Stimulated activated CD4-positive, alpha-beta T cell treated with anti-CD3 and anti-CD28 coated beads, Interleukin-12 subunit alpha, Interleukin-12 subunit beta, amount 100 ng/mL, for 24 hours (primary cell): ENCODE results near the gene MAP3K15.

ENCODE experiments used
- DNase-seq, 2 experiments: peaks; one replicate each; pipeline ENCODE4 v3.0.0-alpha.2; 2020; ENCODE audit warnings: low read depth in 2 of 2

Gene MAP3K15

DNA sequence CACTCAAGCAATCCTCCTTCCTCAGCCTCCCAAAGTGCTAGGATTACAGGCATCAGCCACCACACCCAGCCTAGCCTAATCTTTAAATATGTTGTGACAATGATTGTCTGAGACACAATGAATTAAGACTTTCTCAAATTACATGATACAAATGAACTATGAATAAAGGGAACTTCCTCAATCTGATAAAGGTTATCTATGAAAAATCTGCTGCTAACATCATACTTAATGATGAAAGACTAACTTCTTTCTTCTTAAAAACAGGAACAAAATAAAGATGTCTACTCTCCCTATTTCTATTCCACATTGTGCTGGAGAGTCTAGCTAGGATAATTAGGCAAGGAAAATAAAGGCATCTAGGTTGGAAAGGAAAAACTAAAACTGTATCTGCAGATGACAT is 111.6 kb downstream of the MAP3K15 start:
- DNase-seq: no peak

DNA sequence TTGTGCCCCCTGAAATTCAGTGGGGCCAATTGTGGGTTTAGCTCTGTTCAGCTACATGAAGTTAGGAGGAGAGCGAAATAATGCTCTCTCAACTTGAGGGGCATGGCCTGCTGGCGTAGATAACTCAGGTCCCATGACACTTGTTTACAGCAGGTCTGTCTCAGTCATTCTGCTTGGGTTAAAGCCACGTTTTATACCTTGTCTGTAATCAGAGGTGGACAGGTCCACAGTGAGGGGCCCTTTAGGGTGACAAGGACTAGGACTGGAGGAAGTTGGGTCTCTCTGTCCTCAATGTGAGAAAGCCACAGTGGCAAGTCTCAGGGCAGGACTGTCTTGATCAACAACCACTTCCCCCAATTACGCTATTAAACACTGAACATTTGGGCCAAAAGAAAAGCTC is 122.6 kb downstream of the MAP3K15 start:
- DNase-seq: no peak

DNA sequence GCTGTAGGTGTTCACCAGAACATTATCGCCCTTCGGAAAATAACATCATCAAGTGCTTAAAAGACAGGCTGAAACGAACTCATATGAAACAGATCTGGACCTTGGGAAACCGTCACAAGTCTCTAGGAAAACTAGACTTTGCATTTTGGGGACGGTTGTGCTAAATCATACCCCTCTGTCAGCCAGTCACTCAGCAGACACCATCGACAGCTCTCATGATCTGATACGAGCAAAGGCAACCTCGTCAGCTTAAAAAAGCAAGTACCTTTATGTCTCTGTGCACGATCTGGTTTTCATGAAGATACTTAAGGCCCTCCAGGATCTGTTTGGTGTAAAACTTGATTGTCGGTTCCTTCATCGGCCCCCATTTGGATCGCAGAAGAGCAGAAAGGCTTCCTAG is 123.2 kb downstream of the MAP3K15 start:
- DNase-seq: no peak

DNA sequence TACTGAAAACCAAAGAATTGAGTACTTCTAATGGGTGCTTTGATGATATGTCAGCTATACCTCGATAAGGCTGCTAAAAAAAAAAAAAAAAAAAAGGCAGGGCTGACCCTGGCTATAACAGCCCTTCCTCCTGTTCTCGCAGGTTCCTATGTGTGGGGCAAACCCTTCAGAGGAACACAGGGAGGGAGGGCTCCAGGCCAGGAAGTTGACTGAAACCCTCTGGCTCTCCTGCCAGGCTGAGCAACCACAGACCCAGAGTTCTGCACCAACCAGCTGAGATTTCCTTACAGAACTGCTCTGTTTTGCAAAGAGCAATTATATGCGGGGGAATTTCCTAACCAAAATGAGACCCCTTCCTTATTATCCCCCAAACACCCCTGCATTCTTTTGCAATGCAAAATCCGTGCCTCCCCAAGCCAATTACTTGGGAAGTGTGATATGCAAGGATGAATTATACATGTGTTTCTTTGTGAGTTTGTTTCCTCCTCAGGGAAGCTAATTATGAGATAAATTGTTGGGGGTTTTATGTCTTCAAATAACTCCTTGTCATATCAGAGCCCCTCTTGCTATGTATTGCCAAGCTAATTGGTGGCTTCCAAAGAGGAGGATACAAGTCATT is 126.0 kb downstream of the MAP3K15 start:
- no peak for DNase-seq

DNA sequence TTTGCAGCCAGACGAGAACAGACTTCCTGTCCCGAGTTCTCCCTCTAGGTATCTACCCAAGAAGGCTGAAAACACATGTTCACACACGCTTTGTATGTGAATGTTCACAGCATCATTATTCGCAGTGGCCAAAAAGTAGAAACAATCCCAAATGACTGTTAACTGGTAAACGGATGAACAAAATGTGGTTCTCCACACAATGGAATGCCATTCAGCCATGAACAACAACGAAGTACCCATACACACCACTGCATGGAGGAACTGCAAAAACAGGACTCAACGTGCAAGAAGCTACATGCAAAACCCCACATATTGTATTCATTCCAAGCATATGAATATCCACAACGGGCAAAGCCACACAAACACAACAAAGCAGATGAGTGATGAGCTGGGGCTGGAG is 126.6 kb downstream of the MAP3K15 start:
- DNase-seq: no peak

DNA sequence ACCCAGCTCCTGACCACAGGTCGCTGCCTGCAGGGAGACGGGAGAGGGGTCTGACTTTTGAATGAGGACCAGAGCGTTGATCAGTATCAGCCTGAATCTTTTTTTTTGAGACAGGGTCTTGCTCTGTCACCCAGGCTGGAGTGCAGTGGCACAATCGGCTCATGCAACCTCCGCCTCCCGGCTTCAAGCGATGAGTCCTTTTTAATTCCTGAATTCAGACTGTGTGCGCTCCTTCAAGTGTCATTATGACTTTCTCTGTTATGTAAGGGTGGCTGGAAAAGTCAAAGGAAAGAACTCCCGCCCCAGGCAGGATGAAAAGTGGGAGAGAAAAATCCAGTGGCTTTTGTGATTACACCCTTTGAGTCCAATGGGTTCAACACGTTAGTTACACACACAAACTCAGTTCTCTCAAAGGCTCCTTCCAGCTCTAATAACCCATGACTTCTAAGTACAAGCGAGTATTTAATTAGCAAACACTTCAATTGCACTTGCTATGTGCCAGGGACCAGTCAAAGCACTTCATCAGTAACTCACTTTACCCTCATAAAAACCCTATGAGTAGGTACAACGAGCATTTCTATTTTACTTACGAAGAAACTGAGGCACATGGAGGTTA is 127.1 kb downstream of the MAP3K15 start:
- DNase-seq: no peak

DNA sequence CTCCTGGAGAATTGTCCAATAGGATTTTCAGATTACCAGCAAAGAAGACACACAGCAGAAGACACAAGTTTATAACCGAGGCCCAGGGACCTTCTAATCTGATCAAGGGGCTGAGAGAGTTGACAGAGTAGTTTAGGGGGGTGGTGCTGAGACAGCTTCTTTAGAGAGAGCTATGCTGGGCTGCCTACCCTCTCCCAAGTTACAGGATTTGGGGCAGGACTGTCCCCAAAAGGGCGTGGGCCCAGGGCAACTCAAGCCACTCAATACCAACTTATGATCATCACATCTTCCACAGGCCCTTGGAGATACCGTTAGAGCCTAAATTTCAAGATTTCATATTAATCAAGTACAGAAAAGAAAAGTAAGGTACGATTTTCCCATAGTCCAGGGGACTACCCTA is 128.6 kb downstream of the MAP3K15 start:
- no peak for DNase-seq

DNA sequence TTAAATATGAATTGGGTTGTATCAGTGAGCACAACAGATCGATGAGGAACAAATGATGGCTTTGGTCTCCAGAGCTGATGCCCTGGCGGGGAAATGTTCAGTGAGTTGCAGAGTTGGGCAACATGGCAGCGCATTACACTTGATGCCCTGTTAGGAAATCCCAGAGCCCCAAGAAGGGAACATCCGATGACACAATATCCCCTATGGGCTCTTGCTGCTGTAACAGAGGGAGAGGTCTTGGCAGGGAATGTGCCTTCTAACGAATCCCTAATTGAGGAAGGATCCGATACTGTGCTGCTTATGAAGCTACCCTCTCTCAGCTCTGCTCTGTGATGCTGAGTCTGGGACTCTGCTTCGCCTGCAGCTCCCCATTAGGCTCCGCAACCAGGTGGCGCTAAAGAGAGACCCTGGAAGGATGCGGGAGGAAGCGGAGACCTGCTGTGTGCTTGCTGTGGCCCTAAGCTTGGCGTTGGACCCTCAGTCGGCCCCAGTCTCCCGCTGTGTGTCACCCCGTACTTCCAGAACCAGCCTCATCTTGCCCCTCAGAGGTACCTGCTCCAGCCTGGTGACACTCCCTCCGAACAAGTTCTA is 132.7 kb downstream of the MAP3K15 start:
- peak; percentile 9 to 43 for DNase-seq

DNA sequence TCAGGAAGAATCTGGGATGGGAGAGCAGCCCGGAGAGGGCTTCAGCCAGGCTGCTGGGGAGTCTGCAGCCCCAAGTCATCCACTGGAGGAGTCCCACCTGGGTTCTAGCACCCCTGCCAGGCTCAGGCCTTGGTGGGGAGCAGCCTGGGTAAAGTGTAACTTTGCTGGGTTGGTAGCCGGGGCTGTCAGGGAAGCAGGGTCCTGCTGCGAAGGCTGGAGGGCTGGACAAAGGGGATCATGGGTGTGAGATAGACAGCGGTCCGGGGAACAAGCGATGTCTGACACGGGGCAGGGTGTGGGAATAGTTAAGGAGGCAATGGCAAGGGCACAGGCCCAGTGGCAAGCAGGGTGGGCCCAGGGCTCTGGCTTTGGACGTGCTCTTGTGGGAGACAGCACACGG is 134.0 kb downstream of the MAP3K15 start:
- no peak for DNase-seq

DNA sequence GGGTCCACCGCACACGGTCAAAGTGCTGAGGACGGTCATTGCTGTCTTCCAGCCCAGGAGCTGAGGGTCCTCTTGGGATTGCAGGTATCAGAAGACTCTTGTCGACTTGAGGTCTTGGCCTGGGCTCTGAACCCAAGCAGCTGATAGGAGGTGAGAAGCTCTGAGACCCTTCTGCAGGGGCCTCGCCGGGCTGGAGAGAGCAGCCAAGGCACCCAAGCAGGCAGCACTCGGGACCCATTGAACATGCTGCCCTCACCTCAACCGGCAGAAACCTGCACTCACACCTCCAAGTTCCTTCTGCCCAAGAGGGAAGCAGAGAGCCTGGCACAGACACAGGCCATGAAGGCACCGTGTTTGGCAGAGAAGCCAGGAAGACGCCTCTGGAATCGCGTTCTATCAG is 137.5 kb downstream of the MAP3K15 start:
- no peak for DNase-seq

DNA sequence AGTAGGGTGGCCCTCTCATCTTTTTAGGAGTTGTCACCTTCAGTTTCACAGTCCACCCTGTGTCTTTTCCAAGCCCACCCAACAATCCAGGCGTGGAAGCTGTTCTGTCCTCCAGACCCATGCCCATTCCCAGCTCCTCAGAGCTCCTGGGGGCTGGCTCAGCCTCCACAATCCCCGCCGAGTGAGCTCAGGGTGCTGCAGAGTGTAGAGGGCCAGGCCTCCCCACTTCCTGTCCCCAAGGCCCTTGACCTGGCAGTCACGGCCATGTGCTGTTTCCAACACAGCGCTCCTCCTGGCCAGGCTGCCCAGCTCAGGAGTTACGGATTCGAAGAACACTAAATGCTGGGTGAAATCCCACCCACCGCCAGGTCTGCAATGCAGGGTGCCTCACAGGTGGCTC is 139.8 kb downstream of the MAP3K15 start:
- DNase-seq: no peak

DNA sequence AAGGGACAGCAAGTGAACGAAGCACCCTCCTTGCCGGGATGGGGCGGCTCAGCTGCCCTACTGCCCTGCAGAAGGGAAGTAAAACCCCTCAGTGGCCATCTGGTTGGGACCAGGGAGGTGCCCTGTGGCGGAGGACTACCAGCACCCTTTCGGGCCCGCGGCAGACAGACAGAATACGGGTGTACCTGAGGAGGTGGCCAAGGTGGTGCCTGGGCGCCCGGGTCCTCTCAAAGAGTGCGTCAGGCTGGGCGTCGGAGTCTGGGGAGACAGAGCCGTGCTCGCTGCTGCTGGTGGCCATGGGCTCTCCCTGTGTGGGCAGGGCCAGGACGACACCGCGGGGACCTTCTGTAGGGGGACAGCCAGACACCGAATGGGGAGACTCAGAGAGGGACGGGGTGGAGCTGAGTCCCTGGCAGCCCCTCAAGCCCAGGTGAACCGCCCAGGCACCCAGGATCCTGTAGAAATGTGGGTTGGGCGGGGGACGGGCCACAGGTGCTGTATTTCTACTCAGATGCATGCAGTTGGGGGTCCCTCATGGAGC is 141.9 kb downstream of the MAP3K15 start:
- DNase-seq: no peak

DNA sequence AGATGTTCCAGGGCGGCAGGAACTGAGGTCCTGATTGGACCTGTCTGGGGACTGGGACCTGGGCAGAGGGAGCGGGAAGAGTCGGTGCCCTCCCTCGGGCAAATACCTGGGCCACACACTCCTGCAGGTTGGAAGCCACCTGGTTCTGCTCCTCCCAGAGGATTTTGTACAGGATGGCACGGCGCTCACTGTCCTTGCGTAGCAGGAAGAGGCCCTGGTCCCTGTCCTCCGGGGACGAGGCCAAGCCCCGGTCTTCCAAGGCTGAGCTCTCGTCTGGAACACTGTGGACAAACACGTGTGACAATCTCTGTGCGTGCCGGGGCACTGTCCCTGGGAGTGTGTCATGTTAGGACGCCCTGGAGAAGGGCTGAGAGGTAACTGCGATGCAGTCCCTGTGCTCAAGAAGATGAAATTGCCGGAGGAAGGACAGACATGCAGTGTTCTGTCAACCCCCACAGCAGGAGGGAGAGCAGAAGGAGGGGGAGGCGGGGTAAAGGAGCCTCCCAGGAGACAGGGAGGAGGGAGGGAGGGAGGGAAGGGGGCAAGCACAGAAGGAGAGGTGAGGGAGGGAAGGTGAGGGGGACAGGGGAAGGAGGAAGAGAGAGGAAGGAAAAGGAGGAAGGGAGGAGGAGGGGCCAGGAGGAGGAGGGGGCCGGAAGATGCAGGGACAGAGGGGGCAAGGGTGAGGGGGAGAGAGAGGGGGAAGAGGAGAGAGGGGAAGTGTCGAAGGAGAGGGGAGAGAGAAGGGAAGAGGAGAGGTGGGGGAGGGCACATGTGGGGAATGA is 142.6 kb downstream of the MAP3K15 start:
- DNase-seq: no peak

DNA sequence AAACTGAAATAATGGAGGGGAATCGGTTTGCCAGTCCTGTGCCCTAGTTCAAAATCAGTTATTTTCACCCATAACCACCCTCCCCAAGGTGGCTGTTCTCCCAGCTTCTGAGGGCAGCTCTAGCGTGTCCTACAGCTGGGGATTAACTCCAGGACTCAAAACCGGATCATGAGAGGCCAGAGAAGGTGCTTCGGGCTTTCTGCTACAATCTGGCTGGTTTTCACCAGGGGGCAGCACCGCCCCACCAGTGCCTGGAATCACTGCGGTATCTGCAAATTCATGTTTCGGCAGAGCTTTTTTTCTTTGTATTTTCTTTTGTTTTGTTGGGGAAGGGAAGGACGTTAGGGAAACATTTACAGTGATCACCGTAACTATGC is 143.2 kb downstream of the MAP3K15 start:
- peak; percentile 24 to 50 for DNase-seq

DNA sequence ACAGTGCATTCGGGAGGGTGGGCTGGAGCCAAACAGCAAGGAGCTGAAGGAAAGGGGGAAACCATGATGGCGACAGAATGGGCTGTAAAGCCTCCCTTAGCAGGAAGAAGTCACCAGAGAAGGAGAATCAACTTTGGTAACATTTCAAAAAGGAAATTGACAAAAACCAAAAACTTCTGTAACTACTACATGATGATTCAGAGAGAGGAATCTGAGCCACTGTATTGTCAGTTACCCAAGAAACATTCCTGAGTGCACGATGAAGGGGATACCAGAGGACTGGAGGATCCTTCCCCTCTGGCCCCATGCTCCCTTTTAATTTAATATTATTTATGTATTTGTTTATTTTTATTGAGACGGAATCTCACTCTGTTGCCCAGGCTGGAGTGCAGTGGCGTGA is 145.2 kb downstream of the MAP3K15 start:
- no peak for DNase-seq

DNA sequence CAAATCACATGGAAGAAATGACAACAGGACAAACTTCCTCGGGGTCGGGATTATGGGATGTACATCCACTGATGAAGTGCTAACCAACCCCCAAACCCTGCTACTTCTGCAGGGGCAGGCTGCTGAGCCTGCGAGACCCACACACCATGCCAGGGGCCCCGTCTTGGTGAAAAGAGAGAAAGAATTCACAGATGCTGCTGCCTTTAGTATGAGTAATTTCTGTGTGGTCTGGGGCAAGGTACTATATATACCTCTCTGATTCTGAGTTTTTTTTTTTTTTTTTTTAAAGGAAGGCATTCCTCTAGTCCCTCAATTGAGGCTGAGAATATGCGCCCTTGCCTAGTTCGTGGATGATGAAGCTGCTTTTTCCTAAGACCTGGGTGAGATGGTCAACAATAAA is 146.7 kb downstream of the MAP3K15 start:
- no peak for DNase-seq

DNA sequence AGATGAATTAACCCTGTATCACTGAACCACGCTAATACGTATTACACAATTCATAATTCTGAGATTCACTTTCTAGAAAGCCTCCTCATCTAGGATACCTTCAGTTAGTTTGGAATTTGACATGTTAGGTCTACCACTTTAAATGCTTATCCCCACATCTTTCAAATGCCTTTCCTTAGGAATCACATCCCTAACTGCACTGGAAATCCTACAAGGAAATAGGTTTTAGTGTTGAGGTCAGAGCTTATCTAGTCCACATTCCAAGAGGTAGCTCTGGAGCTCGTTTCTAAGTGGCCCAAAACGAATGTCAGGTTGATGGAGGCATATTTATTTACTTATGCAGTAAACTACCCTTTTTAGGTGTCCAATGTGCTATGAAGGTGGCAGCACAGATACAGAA is 153.6 kb downstream of the MAP3K15 start:
- no peak for DNase-seq

DNA sequence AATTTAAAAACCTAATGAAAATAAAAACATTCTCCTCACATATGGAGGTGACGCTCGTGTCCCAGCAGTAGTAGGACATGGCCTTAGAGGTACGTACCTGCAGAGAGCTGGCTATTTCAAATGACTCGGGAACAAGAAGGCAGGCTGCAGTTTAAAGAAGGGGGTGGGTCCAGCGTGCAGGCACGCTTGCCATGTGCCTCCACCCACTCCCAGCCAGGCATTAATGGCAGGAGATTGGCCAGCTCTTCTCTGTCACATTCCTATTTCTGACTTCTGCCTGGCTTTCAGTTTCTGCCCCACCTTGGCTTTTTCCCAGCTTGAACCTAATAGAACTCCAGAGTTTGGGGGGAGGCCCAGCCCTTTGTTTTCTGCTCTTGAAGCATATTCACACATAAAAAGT is 154.4 kb downstream of the MAP3K15 start:
- DNase-seq: no peak

DNA sequence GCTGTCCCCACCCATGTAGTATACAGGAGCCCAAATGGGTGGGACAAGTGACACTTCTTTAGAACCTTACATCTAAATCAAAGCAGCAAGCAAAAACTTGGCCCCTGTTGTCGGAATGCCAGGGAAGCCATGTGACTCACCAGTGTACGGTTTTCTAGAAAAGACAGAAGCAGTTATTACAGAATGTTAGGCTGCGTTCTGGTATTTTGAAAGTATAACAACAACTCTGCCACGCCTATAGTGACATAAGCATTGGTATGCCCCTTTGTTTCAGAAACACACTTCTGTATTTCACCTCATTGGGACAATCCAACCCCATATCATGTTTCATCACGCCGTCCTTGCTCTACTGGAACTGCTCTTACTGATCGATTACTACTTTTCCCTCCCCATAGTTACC is 156.8 kb downstream of the MAP3K15 start:
- no peak for DNase-seq

DNA sequence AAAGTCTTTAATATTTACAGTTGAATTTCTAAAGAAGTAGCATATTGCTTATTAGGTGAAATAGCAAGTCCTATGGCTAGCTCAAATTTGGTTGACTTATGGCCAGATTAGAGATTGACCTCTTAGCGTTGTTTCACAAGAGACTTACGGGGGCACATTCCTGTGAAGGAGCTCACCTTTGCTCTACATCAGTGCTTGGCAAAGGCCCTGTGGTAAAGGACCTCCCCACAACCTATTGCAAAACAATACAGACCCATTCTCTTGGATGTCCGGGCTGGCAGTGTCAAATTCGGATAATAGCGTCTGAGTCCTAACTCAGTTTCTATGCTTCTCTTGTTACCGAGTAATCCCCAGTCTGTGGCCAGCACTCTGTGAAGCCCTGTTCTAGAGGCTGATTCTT is 160.7 kb downstream of the MAP3K15 start:
- DNase-seq: no peak

DNA sequence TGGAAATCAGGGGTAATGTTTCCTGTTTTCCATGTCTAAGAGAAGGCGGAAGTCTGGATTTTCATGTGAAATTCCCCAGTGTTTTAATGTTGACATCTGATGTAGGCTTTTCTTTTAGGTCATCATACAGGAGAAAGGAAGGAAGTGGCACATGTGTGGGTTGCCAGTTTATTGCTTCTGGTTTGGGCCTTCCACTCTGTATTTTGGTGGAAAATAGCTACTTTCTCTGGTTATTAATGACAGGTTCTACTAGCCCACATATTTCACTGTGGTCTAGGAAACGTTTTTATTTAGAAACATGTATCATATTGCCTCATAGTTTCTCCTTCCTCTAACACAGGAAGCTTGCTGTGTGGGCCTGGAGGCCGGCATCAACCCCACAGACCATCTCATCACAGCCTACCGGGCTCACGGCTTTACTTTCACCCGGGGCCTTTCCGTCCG is 164.3 kb downstream of the MAP3K15 start:
- no peak for DNase-seq

DNA sequence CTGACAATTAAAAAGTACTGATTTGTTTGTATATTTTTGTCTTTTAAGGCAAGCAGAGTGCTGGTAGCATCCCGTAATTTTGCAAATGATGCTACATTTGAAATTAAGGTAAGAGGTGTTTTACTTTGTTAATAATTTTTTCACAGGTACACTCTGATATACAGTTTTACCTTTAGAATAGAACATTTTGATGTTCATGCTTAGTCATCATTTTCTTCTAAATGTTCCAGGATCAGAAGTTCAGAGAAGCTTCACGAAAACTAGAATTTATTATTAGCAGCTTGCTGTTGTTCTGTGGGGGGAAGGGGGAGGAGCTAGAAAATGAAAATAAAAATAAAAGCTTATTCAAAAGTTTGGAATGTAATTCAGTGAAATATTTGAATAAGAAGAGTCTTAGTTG is 166.0 kb downstream of the MAP3K15 start:
- DNase-seq: no peak

DNA sequence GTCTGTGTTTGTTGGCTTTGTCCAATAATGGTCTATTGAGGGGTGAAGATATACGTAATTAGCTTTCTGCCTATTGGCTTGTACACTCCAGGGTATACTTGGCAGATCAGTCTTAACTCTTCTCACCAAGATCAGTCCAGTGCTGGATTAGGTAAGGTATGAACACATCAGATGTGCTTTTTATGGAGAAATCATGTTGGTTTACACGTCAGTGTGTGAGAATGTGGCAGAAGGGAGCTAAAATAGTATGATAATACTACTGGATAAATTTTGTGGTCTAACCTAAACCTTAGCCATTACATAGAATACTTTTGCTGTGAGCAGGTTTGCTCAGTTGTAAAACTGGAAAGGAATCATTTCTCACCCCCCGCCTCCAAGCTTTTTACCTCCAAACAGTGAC is 167.4 kb downstream of the MAP3K15 start:
- no peak for DNase-seq
